NCI-H510A (cell line): Measurements from ENCODE around the gene MVB12B.

Experiments
- DNase-seq: peaks from one replicate; lab custom pipeline; 2025; lab: John Stamatoyannopoulos, UW

MVB12B gene

DNA sequence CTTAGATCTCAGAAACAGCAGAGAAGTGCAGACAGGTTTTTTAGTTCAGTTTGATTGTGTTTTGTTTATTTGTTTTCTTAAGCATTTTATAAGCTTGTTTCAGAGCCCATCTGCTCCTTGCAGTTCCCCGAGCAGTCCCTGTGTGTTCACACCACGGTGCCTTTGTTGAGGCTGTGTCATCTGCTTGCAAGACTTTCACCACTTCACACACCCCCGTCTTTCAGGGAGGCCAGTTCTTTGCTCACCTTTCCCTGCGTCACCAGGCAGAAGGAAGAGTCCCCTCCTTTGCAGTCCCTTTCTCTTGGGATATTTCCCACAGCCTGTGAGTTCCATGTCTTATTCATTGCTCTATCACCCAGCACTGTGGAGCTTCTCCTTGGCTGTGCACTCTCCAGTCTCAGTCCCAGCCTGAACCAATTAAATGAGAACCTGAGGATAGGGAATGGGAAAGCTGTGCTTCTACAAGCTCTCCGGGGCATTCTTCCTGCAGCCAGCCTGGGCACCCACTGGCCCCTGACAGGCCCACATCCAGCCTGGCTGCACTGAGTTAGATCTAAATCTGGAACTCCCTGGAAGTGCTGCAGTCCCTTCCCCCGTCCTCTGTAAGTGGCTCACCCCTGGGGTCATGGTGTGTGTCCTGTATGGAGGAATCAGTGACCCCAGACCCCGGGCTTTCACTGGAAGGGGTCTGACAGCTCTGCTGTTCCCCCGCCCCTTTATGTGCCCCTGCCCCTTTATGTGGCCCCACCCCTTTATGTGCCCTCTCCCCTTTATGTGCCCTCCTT, 5.5 kb downstream of the MVB12B start:
- no peak for DNase-seq

DNA sequence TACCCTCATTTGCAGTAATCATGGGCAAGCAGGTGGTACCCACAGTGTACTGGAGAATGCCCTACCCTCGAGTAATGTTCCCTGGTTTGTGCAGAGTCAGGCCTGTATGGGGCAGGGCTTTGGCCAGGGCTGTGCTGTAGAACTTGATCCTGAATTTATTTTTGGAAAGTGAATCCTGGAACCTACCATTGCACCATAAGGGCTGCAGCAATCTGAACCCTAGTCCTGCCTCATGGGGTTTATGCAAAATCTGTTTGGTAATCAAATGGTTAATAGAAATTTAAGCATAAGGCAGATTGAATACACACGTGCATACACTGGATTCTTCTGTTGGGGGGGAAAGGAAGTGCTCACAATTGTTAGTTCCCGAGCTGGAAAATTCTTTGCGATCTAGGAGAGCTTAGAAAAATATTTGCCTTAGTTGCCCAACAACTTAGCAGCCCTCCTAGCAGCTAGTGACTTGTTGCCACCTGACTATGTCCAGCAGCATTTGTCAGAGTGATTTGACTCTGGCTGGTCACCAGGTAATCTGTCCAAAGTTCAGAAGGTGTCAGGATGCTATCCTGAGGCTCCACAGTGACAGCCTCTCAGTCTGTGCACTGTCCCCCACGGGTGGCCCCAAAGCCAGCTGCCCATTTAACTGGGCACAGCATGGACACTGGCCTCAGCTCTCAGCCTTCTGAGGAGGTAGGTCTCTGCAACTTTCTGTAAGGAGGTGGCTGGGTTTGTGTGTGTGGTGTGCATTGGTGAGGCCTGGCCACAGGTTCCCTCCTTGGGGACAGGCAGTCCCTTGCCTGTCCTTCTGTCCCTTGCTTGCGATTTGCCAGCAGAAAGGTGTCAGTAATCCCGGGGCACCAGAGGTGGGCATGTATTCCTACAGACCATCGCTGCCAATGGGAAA, 8.3 kb downstream of the MVB12B start:
- DNase-seq, result no peak

DNA sequence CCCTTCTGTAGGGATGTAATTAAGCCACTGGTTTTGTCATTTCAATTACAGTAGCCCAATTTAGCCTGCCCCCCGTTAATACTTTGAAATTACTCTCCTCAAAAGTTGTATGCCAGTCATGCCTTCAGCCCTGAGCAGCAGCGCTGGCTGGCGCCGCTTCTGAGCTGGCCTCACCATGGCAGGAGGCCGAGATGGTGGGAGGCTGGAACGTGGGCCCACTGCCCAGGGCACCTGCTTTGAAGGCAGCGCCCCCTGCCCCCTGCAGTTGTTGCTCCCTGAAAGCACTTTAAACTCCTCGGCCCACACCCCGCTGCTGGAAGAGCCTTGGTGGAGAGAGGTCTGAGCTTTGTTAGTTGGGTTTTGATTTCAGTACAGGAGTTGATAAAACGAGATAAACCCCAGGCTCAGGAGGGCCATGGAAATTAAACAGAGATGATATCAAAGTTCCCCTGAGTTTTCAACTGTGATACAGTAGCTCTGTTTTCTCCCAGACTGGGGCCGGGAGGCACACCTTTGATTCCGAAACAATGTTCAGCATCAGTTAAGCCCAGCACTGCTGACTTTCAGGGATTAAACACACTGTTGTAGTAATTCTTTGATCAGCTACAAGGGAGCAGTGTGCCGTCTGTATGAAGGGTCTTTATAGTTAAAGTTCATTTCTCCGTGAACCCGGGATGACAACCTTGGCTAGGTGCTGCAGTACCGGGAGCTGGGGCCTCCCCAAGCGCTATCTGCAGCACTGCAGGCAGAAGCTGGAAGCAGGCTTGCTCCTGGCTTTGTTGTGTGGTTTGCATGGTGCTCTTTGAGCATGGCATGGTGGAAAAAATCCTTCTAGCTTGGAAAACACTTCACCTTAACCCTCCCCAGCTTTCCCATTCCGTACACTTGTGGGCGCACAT, 9.5 kb downstream of the MVB12B start:
- DNase-seq, result no peak

DNA sequence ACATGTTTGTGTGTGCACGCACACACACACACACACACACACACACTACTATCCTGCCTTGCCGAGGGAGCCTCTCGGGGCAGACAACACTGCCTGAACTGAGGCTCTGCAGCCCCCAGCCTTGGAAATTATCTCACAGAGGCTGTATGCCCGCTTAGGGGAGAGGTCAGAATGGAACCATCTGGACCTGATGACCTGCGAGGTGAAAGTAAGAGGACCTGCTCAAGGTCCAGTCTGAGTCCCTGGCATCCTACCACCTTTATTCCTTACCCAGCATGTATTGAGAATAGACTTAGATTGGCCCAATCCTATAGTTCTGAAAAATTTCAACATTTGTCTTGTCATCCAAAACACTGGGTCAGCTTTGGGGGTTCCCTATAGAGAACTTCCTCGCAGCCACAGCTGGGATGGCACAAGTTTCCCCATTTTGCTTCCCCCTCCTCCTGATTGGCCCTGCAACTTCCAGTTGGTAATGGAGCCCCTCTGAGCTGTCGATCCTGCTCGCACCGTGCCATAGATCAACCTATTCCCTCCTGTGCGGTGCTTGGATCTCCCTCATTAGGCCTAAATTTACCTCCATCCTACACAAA, 10.2 kb downstream of the MVB12B start:
- DNase-seq, result no peak

DNA sequence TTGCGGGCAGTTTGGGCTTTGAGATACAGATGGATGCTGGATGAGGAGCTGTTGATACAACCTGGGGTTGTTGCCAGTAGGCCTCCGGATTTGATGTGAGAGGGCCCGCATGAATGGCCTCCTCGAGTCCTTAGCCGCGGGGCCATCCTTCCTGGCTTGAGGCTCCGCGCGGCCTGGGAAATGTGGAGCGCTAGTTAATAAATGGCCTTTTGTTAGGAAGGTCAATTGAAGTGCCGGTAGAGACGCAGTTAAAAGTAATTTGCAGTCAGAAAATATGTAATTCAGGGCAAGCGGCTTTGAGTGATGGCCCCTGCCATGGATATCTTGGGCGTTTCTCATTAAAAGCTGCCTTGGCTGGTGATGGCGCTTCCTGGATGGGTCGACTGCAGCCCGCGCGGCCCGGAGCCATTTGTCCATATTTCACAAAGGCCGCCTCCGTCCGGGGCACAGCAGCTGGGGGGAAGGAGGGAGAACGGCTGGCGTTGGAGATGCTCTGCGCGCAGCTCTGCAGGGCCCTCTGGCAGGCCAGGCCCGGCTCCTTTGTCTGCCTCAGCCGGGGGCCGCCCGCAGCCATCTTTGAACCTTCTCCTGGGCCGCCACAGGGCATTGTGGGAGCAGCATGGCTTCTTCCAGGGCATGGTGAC, 11.2 kb downstream of the MVB12B start:
- no peak for DNase-seq

DNA sequence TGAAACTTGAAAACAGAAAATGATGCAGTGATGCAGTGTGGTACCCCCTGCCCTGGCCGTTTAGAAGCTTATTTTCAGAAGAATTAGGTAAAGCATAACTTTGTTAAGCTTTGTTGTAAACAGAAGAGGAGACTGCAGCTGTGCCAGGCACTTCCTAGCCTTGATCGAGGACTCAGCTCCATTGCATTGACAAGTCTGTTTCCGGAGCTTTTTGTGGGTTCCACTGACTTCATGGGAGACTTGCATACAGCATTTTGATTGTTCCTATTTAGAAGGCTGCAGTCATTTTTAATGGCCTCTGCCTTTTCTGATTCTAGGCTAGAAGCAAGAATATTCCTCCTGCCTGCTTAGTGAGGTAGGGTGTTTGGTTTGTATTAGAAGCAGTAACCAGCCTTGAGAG, 12.3 kb downstream of the MVB12B start:
- DNase-seq, result no peak

DNA sequence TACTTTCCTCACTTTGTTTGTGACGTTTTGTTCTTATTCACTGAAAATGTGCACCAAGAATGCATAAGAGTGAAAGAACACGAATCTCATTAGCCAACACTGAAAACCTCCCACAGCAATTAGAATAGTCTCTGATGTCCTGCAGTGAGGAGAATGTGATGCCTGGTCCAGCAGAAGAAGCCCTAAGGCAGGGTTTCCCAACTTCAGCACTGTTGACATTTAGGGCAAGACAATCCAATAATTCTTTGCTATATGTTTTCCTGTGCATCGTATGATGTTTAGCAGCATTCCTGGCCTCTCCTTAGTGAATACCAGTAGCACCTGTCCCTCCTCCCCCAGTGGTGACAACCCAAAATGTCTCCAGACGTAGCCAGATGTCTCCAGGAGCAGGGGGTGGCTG, 14.8 kb downstream of the MVB12B start:
- no peak for DNase-seq

DNA sequence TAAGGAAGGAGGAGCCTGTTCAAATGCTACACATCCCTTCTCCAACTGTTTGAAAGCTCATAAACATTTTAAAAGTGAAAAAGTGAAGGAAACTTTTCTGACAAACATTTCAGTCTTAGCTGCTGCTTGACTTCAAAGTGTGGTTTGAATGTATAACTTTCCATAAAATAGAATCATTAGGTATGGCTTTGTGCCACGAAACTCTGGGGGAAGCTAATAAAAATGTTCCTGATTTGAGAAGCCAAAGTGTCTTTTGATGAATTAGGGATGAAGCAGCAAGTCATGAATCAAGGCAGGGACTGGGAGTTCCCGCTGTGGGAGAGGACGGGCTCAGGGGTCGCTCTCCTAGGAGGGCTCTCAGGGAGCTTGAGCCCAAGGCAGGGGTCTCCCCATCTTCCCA, 15.3 kb downstream of the MVB12B start:
- DNase-seq, result no peak

DNA sequence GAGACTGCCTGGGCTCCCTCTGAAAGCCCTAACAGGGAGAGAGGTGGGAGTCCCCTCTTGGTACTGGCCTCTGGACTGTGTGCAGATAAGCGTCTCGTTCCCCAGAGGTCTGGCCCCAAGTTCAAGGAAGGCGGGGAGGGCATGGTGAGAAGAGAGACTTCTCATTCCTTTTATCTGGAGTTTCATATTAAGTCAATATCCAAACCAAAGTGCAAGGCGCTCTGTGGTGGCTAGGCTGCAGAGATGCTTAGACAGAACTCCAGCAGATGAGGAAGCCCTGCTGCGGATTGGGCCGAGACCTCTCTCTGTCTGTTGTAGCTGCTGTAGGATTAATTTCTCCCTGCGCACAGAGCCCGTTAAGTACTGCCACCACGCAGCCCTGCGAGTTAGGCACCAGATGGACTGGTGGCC, 16.0 kb downstream of the MVB12B start:
- no peak for DNase-seq

DNA sequence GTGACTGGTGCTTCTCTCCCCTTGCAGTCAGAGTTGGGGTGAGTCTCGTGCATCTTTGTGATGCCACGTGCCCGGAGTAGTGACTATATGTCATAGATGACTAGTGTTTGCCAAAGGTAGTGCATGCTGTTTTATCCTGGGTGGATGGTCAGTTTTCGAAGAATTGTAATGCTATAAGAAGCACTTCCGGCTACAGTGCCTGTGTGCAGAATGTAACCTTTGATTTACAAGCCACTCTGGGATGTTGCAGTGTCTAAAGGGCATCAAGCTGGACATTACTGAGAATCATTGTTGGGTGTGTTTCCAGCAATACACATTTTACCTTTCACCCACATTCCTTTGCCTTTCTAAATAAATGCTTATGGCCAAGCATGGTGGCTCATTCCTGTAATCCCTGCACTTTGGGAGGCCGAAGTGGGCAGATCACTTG, 16.7 kb downstream of the MVB12B start:
- no peak for DNase-seq

DNA sequence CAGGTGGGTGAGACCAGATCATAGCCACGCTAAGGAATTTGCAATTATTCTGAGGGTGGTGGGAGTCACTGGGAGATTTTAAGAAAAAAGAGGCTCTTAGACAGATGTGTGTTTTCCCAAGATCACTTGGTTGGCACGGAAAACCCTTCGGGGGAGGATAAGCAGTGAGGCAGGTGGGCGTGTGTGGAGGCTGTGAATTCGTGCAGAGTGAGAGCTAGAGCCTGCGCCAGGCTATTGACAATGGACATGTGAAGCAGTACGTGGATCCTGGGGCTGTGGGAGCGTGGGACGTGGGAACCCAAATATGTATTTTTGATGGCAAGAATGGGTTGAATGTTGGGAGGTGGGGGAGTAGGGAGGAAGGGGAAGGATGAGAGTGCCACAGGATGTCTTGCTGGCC, 19.4 kb downstream of the MVB12B start:
- no peak for DNase-seq

DNA sequence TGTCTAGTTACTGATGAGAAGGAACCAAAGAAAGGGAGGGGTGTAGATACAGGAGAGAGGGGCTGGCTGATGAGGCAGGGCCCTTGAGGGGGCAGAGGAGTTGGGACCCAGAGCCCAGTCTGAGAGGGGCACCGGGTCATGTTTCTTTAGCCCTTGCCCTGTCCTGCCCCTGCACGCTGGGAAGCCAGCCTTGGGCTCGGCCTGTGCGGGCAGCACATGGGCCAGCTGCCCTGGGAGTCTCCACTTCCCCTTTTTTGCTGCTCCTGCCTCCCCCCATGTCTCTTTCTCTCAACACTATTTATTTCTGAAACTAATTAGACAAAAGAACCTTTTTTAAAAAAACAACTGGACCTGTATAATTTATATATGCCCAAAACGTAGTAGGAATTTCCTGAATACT, 20.5 kb downstream of the MVB12B start:
- DNase-seq, result no peak

DNA sequence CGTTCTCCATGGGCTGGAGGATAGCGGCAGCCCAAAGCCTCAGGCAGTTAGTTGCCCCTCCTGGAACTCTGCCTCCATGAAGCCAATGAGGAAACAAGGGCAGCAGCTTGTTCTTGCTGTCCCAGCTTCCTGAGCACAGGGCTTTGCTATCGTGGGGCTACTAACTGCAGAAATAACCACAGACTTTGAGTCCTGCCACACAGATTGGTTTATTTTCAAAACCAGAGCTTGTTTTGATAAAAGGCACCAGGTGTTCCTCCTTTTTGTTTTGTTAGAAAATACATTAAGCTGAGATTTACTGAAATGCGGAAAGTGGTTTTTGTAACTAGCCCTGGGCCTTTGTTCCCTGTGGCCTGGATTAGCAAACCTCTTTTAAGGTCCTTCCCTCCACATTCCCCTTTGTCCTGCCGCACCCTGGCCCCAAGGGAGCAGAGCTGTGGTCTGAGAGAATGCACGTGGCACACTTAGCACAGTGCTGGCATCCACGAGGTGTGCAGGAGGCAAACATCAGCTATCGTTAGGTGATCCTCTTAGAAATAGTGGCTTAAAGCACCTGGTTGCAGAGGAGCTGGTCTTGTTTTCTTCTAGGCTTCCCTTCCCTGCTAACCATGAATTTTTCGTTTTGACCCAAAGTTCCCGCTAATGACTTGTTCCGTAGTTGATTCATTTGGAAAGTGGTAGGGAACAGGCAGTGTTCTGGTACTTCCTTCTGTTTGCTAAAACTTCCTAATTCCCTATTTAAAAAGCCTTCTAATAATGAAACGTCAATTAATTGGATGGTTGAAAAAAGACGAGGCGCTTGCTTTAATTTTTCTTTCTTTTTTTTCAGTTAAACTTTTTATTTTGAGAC, 21.5 kb downstream of the MVB12B start:
- no peak for DNase-seq

DNA sequence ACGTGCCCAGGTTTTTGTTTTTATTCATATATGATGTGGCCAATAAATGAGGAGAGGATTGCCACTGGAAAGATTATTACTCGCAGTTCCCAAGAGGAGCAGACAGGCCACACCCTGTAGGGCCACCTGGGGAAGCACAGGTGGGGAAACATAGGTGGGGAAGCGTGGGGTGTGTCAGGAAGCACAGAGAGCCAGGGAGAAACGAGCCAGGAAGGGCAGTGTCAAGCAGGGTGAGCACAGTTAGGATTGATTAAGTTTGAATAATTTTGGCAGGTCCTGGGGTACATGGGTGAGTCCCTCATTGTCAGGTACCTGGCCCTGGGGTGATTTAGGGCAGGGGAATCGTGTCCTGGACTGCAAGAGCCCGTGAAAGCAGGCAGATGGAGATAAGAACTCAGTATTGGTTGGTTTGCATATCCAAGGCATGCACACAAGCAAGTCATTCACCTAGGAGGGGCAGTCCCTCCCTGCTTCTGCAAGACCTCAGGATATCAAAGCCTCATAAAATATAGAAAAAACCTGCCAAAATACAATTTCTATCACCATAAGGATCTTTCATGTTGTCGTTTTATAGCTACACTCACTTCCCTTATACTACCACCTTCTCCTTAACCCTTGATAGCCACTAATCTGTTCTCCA, 22.4 kb downstream of the MVB12B start:
- DNase-seq, result no peak

DNA sequence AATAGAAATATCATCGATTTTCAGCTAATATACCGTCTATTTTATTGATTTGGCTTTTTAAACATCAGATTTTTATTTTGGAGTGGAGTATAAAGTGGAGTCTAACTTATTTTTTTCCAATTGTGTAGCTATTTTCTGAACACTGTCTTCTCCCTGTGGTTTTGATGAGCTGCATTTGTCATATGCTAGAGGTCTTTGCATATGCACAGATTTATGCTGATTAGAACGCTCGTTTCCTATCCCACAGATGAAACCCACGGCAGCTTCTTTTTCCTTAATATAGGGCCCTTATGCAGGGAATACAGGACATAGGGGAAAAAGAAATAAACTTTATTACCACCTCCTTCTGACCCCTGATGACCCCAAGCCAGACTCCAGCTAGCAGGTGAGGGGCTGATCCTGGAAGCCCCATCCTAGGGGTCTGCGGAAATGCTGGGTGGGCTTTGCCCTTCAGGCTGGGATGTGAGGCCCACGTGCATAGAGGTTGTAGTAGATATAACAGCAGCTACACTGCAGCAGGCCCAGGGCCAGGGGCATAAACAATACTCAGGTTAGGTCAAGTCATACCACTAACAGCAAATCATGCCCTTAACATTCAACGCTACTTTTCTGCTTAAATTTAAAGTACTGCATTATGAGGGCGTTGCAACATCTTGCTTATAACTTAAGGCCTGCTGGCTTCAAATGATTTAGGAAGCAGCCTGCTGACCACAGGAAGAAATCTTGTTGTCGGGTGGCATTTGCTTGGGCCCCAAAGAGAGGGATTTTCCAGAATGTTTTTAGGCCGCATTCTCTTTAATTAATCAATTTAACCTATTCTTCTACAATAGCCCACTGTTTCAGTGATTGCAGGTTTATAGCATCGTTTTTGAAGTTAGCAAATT, 28.5 kb downstream of the MVB12B start:
- no peak for DNase-seq

DNA sequence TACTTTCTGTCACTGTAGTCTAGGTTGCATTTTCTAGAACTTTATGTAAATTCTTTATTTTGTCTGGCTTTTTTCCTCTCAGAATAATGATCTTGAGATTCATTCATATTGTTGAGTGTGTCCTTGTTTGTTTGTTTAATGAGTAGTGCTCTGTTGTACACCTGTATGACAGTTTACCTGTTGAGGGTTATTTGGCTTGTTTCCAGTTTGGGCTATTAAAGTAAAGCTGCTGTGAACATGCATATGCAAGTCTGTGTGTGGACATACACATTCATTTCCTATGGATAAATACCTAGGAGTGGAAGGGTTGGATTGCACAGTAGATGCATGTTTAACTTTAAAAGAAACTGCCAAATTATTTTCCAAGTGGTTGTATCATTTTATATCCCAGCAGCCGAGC, 30.4 kb downstream of the MVB12B start:
- DNase-seq, result peak; percentile 72

DNA sequence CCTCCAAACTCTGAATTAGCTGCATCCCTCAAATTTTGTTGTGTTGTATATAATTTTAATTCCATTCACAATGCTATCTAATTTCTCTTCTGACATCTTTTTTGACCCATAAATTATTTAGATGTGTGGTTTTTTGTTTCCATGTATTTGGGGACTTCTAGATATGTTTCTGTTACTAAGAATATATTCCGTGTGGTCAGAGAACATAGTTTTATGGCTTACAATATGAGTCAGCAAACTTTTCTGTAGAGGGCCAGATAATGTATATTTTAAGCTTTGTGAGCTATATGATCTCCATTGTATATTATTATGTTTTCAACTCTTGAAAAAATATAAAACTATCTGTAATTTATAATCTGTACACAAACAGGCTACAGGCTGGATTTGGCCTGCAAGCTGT, 33.4 kb downstream of the MVB12B start:
- DNase-seq, result no peak

DNA sequence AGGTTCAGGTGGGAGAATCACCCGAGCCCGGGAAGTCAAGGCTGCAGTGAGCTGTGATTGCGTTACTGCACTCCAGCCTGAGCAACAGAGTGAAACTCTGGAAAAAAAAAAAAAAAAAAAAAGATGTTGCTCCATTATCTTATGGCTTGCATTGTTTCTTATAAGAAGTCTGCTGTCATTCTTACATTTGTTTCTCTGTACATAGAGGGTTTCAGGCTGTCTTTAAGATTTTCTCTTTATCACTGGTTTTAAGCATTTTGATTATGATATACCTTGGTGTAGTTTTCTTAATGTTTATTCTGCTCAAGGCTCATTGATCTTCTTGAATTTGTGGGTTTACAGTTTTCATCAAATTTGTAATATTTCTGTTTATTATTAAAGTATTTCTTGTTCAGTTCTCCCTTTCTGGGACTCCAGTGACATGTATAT, 35.2 kb downstream of the MVB12B start:
- DNase-seq, result no peak

DNA sequence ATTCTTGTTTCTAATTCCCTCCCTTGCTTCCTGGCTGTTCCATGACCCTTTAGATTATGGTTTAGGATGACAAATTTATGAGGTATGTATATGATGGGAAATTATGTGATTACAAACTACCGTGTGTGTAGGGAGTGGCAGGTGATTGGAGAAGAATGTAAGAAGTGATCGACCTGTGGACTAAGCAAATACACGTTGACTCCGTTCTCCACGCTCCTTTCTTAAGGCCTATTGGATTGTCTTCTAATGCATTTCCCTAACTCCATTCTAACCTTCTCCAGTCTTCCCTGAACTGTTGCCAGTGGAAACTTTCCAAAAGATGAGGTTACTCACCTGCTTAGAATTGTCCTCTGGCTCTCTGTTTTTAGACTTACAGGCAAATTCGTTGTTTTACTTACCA, 36.6 kb downstream of the MVB12B start:
- no peak for DNase-seq
